ENCODE results near the gene SLC5A6. TPM values are rescaled to one million over a fixed set of nuclear protein-coding genes. Genes with fewer than 3 reads are reported as not detected.
"Not testable (repeated sequence)": the region's sequence is repeated elsewhere in the genome, so short reads cannot be mapped to it uniquely, and the experiment has no call there.

Gene SLC5A6
- polyA plus RNA-seq, 3 donors: 32.9 to 37.4 (median 36.7) TPM

GRCh38 chr2:27208486-27209050 is 3.5 kb downstream of the SLC5A6 start:
- DNase-seq (ENCODE audit: low read depth in 3 of 3, low spot score in 2 of 3): no peak

- DNase-seq (ENCODE audit: low read depth in 3 of 3, low spot score in 2 of 3): no peak
Observed at GRCh38 chr2:27206346-27206745, 5.7 kb downstream of the SLC5A6 start.

GRCh38 chr2:27205206-27205605 is 6.9 kb downstream of the SLC5A6 start:
- no peak for DNase-seq (ENCODE audit: low read depth in 3 of 3, low spot score in 2 of 3)

- no peak for DNase-seq (ENCODE audit: low read depth in 3 of 3, low spot score in 2 of 3)
Observed at GRCh38 chr2:27204566-27204965, 7.5 kb downstream of the SLC5A6 start.

GRCh38 chr2:27203741-27204140 is 8.3 kb downstream of the SLC5A6 start:
- no peak for DNase-seq (ENCODE audit: low read depth in 3 of 3, low spot score in 2 of 3)

GRCh38 chr2:27202854-27203253 is 9.2 kb downstream of the SLC5A6 start:
- DNase-seq (ENCODE audit: low read depth in 3 of 3, low spot score in 2 of 3): no peak

- DNase-seq (ENCODE audit: low read depth in 3 of 3, low spot score in 2 of 3): no peak
Observed at GRCh38 chr2:27201675-27202074, 10.4 kb downstream of the SLC5A6 start.

- no peak for DNase-seq (ENCODE audit: low read depth in 3 of 3, low spot score in 2 of 3)
Observed at GRCh38 chr2:27199241-27199640, 12.8 kb downstream of the SLC5A6 start.

GRCh38 chr2:27198627-27199026 is 13.4 kb downstream of the SLC5A6 start:
- DNase-seq (ENCODE audit: low read depth in 3 of 3, low spot score in 2 of 3): no peak

GRCh38 chr2:27198068-27198467 is 14.0 kb downstream of the SLC5A6 start:
- DNase-seq (ENCODE audit: low read depth in 3 of 3, low spot score in 2 of 3): not testable (repeated sequence)

- DNase-seq (ENCODE audit: low read depth in 3 of 3, low spot score in 2 of 3): not testable (repeated sequence)
Observed at GRCh38 chr2:27195799-27196198, 16.3 kb downstream of the SLC5A6 start.

GRCh38 chr2:27194538-27195354 is 17.3 kb downstream of the SLC5A6 start:
- DNase-seq (ENCODE audit: low read depth in 3 of 3, low spot score in 2 of 3): no peak

- DNase-seq (ENCODE audit: low read depth in 3 of 3, low spot score in 2 of 3): peak in 2 of 3 donors; percentile 36 to 47
Observed at GRCh38 chr2:27191070-27191829, 20.8 kb downstream of the SLC5A6 start.

GRCh38 chr2:27189989-27190388 is 22.1 kb downstream of the SLC5A6 start:
- DNase-seq (ENCODE audit: low read depth in 3 of 3, low spot score in 2 of 3): no peak

GRCh38 chr2:27186613-27187345 is 25.3 kb downstream of the SLC5A6 start:
- DNase-seq (ENCODE audit: low read depth in 3 of 3, low spot score in 2 of 3): no peak

- no peak for DNase-seq (ENCODE audit: low read depth in 3 of 3, low spot score in 2 of 3)
Observed at GRCh38 chr2:27185331-27186026, 26.6 kb downstream of the SLC5A6 start.

- no peak for DNase-seq (ENCODE audit: low read depth in 3 of 3, low spot score in 2 of 3)
Observed at GRCh38 chr2:27184115-27184514, 28.0 kb downstream of the SLC5A6 start.

- DNase-seq (ENCODE audit: low read depth in 3 of 3, low spot score in 2 of 3): no peak
Observed at GRCh38 chr2:27182346-27182745, 29.7 kb downstream of the SLC5A6 start.

GRCh38 chr2:27179344-27180000 is 32.6 kb downstream of the SLC5A6 start:
- no peak for DNase-seq (ENCODE audit: low read depth in 3 of 3, low spot score in 2 of 3)

GRCh38 chr2:27178469-27178868 is 33.6 kb downstream of the SLC5A6 start:
- no peak for DNase-seq (ENCODE audit: low read depth in 3 of 3, low spot score in 2 of 3)

All from right renal cortex interstitium (tissue), 3 donors.